Measurements from ENCODE around the gene RAP1GAP2.

GRCh38 chr17:2945299-2945698, 149.1 kb downstream of the RAP1GAP2 start:
- TF ChIP-seq CTCF (IDR thresholded peaks at IDR 0.05) (no peak), POLR2A (IDR thresholded peaks at IDR 0.05) (no peak)

Data from uterus (tissue), 2 donors.